ENCODE measurements around the gene MTX2. TPM values are rescaled to one million over a fixed set of nuclear protein-coding genes. Genes with fewer than 3 reads are reported as not detected.
A peak's percentile ranks its signal among the peaks of the same experiment; 100 is the strongest.

Gene MTX2
- total and polyA plus RNA-seq, 2 experiments from 2014 or later: 47.9 to 61.8 TPM

DNA sequence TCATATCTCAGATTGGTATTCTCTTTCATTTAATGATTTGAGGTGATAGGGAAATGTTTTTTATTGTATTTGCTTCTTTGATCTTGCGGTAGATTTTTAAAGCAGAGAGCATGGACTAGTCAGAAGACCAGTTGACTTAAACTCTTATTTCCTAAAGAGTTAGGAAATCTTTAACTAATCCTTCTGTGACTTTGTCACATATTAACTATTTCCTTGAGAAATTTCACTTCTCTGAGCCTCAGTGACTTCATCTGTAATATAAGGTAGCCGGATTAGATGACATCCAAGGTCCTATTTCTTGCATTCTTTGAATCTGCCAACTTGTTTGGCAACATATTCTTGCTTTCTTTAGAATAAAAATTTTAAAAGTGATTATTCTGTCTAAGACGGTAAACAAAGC lies 55.6 kb downstream of the MTX2 start:
- Histone ChIP-seq H3K9me3 (ENCODE audit: low read depth) (no peaks in the 10 kb centered on the region), H3K4me3 (no peak overlapping the region), H3K4me1 (ENCODE audit: insufficient read depth) (no peaks in the 10 kb centered on the region), H3K9ac (no peak overlapping the region), H3K27ac (no peak overlapping the region), H4K20me1 (ENCODE audit: insufficient read depth) (no peaks in the 10 kb centered on the region), H2AFZ (no peak overlapping the region), H3K27me3 (replicated peaks; ENCODE audit: insufficient read depth) (no peaks in the 10 kb centered on the region), H3K79me2 (ENCODE audit: insufficient read depth) (no peaks in the 10 kb centered on the region), H3K4me2 (ENCODE audit: unreplicated experiment) (no peak overlapping the region), H3K36me3 (ENCODE audit: low read depth) (peaks cover 9% of the 10 kb centered on the region; the same call in 1 of the 2 replicates), H3F3A (ENCODE audit: insufficient read depth) (no peaks in the 10 kb centered on the region), H3K9me2 (ENCODE audit: insufficient read depth) (no peaks in the 10 kb centered on the region; the same call in 1 of the 2 replicates)
- 98 to 99% methylated on average over 3 of the region's 3 CpGs for WGBS, 2 experiments (ENCODE audit: low coverage in 1 of 2, low lambda C conversion rate in 2 of 2, missing lambda C conversion rate in 2 of 2)
- TF ChIP-seq EZH2phosphoT487 (IDR thresholded peaks at IDR 0.05; ENCODE audit: insufficient read depth, low read depth): no peak
- no peak for TF ChIP-seq EZH2 (IDR thresholded peaks at IDR 0.05; ENCODE audit: insufficient read depth, poor library complexity, severe bottlenecking)
- in situ Hi-C loops (cut with MboI): no loop called here
- DNase-seq: no peak

DNA sequence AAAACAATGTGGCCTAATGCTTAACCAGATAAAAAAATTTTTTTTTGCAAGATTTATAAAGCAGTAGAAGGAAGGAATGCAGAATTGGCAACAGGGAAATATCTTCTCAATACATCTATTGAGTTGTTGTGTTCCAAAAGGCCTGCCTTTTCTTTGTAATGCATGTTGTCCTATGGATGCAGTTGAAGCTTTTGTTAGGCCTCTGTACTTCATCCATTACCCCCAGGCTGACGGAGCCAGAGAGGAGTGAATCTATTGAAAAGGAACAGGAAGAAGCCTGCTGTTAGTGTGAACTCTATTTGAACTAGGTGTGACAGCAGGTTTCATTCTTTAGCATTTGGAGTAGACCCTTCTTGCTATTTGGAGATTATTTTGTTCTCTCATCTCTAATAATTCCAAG lies 56.5 kb downstream of the MTX2 start:
- Histone ChIP-seq H3K27me3 (replicated peaks; ENCODE audit: insufficient read depth) (no peaks in the 10 kb centered on the region), H3F3A (ENCODE audit: insufficient read depth) (no peaks in the 10 kb centered on the region), H3K27ac (no peak overlapping the region), H3K9me2 (ENCODE audit: insufficient read depth) (no peaks in the 10 kb centered on the region; the same call in 1 of the 2 replicates), H3K4me2 (ENCODE audit: unreplicated experiment) (no peak overlapping the region), H3K4me3 (no peak overlapping the region), H3K79me2 (ENCODE audit: insufficient read depth) (no peaks in the 10 kb centered on the region), H3K4me1 (ENCODE audit: insufficient read depth) (no peaks in the 10 kb centered on the region), H3K36me3 (ENCODE audit: low read depth) (peaks cover 13% of the 10 kb centered on the region), H4K20me1 (ENCODE audit: insufficient read depth) (no peaks in the 10 kb centered on the region), H2AFZ (no peak overlapping the region), H3K9me3 (ENCODE audit: low read depth) (no peaks in the 10 kb centered on the region), H3K9ac (no peak overlapping the region)
- no peak for DNase-seq
- WGBS, 2 experiments (ENCODE audit: low coverage in 1 of 2, low lambda C conversion rate in 2 of 2, missing lambda C conversion rate in 2 of 2): 94 to 100% methylated on average over 1 of the region's 1 CpG
- TF ChIP-seq EZH2phosphoT487 (IDR thresholded peaks at IDR 0.05; ENCODE audit: insufficient read depth, low read depth) (no peak), EZH2 (IDR thresholded peaks at IDR 0.05; ENCODE audit: insufficient read depth, poor library complexity, severe bottlenecking) (no peak)
- in situ Hi-C loops (cut with MboI): no loop called here

GRCh38 chr2:176328149-176328548 lies 58.9 kb downstream of the MTX2 start:
- DNase-seq: no peak
- WGBS, 2 experiments (ENCODE audit: low coverage in 1 of 2, low lambda C conversion rate in 2 of 2, missing lambda C conversion rate in 2 of 2): 97 to 98% methylated on average over 3 of the region's 3 CpGs
- H3K9ac ChIP-seq: no peak overlapping the region
- H3K9me2 ChIP-seq (ENCODE audit: insufficient read depth): no peaks in the 10 kb centered on the region; the same call in 1 of the 2 replicates
- H3K27me3 ChIP-seq (replicated peaks; ENCODE audit: insufficient read depth): no peaks in the 10 kb centered on the region
- H4K20me1 ChIP-seq (ENCODE audit: insufficient read depth): no peaks in the 10 kb centered on the region
- no peak overlapping the region for H3K4me2 ChIP-seq (ENCODE audit: unreplicated experiment)
- in situ Hi-C loops (cut with MboI): no loop called here
- H3F3A ChIP-seq (ENCODE audit: insufficient read depth): no peaks in the 10 kb centered on the region
- H2AFZ ChIP-seq: no peak overlapping the region
- no peak overlapping the region for H3K4me3 ChIP-seq
- H3K79me2 ChIP-seq (ENCODE audit: insufficient read depth): no peaks in the 10 kb centered on the region
- H3K9me3 ChIP-seq (ENCODE audit: low read depth): no peaks in the 10 kb centered on the region
- peaks cover 13% of the 10 kb centered on the region for H3K36me3 ChIP-seq (ENCODE audit: low read depth)
- 0 out of 2 replicates have a peak, but pooled peaks cover 3% of the 10 kb centered on the region for H3K4me1 ChIP-seq (ENCODE audit: insufficient read depth)
- H3K27ac ChIP-seq: no peak overlapping the region
- no peak for TF ChIP-seq EZH2 (IDR thresholded peaks at IDR 0.05; ENCODE audit: insufficient read depth, poor library complexity, severe bottlenecking)
- TF ChIP-seq EZH2phosphoT487 (IDR thresholded peaks at IDR 0.05; ENCODE audit: insufficient read depth, low read depth): no peak

- Histone ChIP-seq H3K4me1 (ENCODE audit: insufficient read depth) (0 out of 2 replicates have a peak, but pooled peaks cover 3% of the 10 kb centered on the region), H2AFZ (no peak overlapping the region), H4K20me1 (ENCODE audit: insufficient read depth) (no peaks in the 10 kb centered on the region), H3K27ac (no peak overlapping the region), H3K9me3 (ENCODE audit: low read depth) (no peaks in the 10 kb centered on the region), H3K4me2 (ENCODE audit: unreplicated experiment) (no peak overlapping the region), H3K79me2 (ENCODE audit: insufficient read depth) (no peaks in the 10 kb centered on the region), H3K4me3 (no peak overlapping the region), H3K9me2 (ENCODE audit: insufficient read depth) (no peaks in the 10 kb centered on the region), H3K27me3 (replicated peaks; ENCODE audit: insufficient read depth) (no peaks in the 10 kb centered on the region), H3K36me3 (ENCODE audit: low read depth) (peaks cover 13% of the 10 kb centered on the region), H3K9ac (no peak overlapping the region), H3F3A (ENCODE audit: insufficient read depth) (no peaks in the 10 kb centered on the region)
- in situ Hi-C loops (cut with MboI): no loop called here
- TF ChIP-seq EZH2 (IDR thresholded peaks at IDR 0.05; ENCODE audit: insufficient read depth, poor library complexity, severe bottlenecking) (no peak), EZH2phosphoT487 (IDR thresholded peaks at IDR 0.05; ENCODE audit: insufficient read depth, low read depth) (no peak)
- 100% methylated on average over 1 of the region's 1 CpG for WGBS, 2 experiments (ENCODE audit: low coverage in 1 of 2, low lambda C conversion rate in 2 of 2, missing lambda C conversion rate in 2 of 2)
- no peak for DNase-seq
Measured at GRCh38 chr2:176330612-176331011, 61.4 kb downstream of the MTX2 start.

- in situ Hi-C loops (cut with MboI): no loop called here
- no peaks in the 10 kb centered on the region for H3K27me3 ChIP-seq (replicated peaks; ENCODE audit: insufficient read depth)
- peaks cover 13% of the 10 kb centered on the region for H3K36me3 ChIP-seq (ENCODE audit: low read depth)
- H3K9me3 ChIP-seq (ENCODE audit: low read depth): no peaks in the 10 kb centered on the region
- no peak overlapping the region for H3K4me3 ChIP-seq
- no peaks in the 10 kb centered on the region for H3K79me2 ChIP-seq (ENCODE audit: insufficient read depth)
- H4K20me1 ChIP-seq (ENCODE audit: insufficient read depth): no peaks in the 10 kb centered on the region
- no peaks in the 10 kb centered on the region for H3F3A ChIP-seq (ENCODE audit: insufficient read depth)
- H3K9me2 ChIP-seq (ENCODE audit: insufficient read depth): no peaks in the 10 kb centered on the region
- no peak overlapping the region for H2AFZ ChIP-seq
- no peak overlapping the region for H3K9ac ChIP-seq
- peak; percentile 8 for DNase-seq
- H3K4me2 ChIP-seq (ENCODE audit: unreplicated experiment): no peak overlapping the region
- TF ChIP-seq EZH2phosphoT487 (IDR thresholded peaks at IDR 0.05; ENCODE audit: insufficient read depth, low read depth) (no peak), EZH2 (IDR thresholded peaks at IDR 0.05; ENCODE audit: insufficient read depth, poor library complexity, severe bottlenecking) (no peak)
- 98 to 100% methylated on average over 1 of the region's 1 CpG for WGBS, 2 experiments (ENCODE audit: low coverage in 1 of 2, low lambda C conversion rate in 2 of 2, missing lambda C conversion rate in 2 of 2)
- no peak overlapping the region for H3K27ac ChIP-seq
- 0 out of 2 replicates have a peak, but pooled peaks cover 3% of the 10 kb centered on the region for H3K4me1 ChIP-seq (ENCODE audit: insufficient read depth)
Measured at GRCh38 chr2:176331646-176332045, 62.4 kb downstream of the MTX2 start.
